Right lobe of liver (tissue), 6 donors: ENCODE data around the gene KCTD10. TPM values are rescaled to one million over a fixed set of nuclear protein-coding genes. Genes with fewer than 3 reads are reported as not detected.
A peak's percentile ranks its signal among the peaks of the same experiment; 100 is the strongest.

ENCODE experiments used
- ATAC-seq, 4 donors: fragments of 200-7000 bp; cut with Tn5 transposase; one replicate each; pipeline ENCODE4 v1.9.1; 2020; ENCODE audit warnings: mild to moderate bottlenecking in 4 of 4, moderate library complexity in 4 of 4
- DNase-seq, 3 donors: peaks; one replicate each; pipeline ENCODE4 v3.0.0-alpha.2; 2020
- H3K27ac ChIP-seq, 3 donors: fragments of 200-600 bp; one replicate each; pipeline ENCODE4 v1.8.0; 2022
- H3K27me3 ChIP-seq, 2 donors: fragments of 200-600 bp; one replicate each; pipeline ENCODE4 v1.8.0; 2022
- H3K36me3 ChIP-seq, 4 donors: fragments of 200-600 bp; sonication (generic) in 1 of 4; one replicate each; pipeline versions ENCODE4 v1.5.1 to v1.8.0; 2017 to 2022; ENCODE audit warnings: control low read depth in 1 of 4
- H3K4me1 ChIP-seq, 4 donors: fragments of 200-600 bp; sonication (generic) in 1 of 4; one replicate each; pipeline versions ENCODE4 v1.5.1 to v1.8.0; 2017 to 2022; ENCODE audit warnings: control low read depth in 1 of 4
- H3K4me3 ChIP-seq, 3 donors: fragments of 200-600 bp; one replicate each; pipeline ENCODE4 v1.8.0; 2022
- H3K9me3 ChIP-seq, 4 donors: fragments of 200-600 bp; sonication (generic) in 1 of 4; one replicate each; pipeline versions ENCODE4 v1.5.1 to v1.8.0; 2017 to 2022; ENCODE audit warnings: control low read depth in 1 of 4
- CTCF ChIP-seq, 4 donors: fragments of 200-600 bp in 3 of 4; fragments of 450-650 bp in 1 of 4; IDR thresholded peaks; one replicate each; pipeline versions ENCODE4 v1.5.1 to v1.8.0; 2016 to 2022; ENCODE audit warnings: antibody characterized with exemption in 4 of 4, mild to moderate bottlenecking in 2 of 4
- POLR2A ChIP-seq: fragments of 450-650 bp; IDR thresholded peaks from one replicate; pipeline ENCODE4 v1.6.1; 2017; ENCODE audit warnings: antibody characterized with exemption, mild to moderate bottlenecking
- WGBS: methylation state at CpG from one replicate; pipeline ENCODE4 v1.1.6; 2018; ENCODE audit warnings: low coverage, low lambda C conversion rate; ENCODE audit not compliant: insufficient coverage; ENCODE audit errors: missing lambda C conversion rate; 5-methylcytosine and 5-hydroxymethylcytosine counted together
- intact Hi-C, 2 donors: fragments of 100-400 bp; cut with DNase I; formaldehyde crosslinking; loops; one replicate each; pipeline versions ENCODE4 v1.11.2 to v1.14.1; 2022
- total RNA-seq, 6 experiments: library from RNA; depleted of rRNA in 2 of 6; stranded (reverse); fragments of >200 nt in 2 of 6; fragmentation: NEBNext Ultra II Directional in 3 of 6; extraction: Animal tissue kit (Norgen Biotek cat#: 25700) in 3 of 6; gene quantifications; one replicate each; pipeline versions ENCODE4 v1.1.0 to v1.2.4, GENCODE V29; 2016 to 2023
- donor health status: DM: no; HTN: yes; CAD: no.
- donor health status: DM: no; HTN: no; CAD: no.
- donor health status: DM: no; HTN: no; CAD: no.
- donor health status: DM: no; HTN: yes; CAD: no.
- donor health status: DM: no; HTN: yes; CAD: no.

KCTD10 gene
- total RNA-seq, 6 experiments from 2014 or later, result 5.8 to 20.2 (median 11.6) TPM

GRCh38 chr12:109428037-109428629 lies 49.0 kb downstream of the KCTD10 start:
- no peaks in the 10 kb centered on the region for H3K36me3 ChIP-seq
- 34% methylated on average over 5 of the region's 8 CpGs for WGBS
- no peak for TF ChIP-seq POLR2A
- peak; percentile 78 to 99 (median 99) for TF ChIP-seq CTCF (IDR thresholded peaks at IDR 0.05)

GRCh38 chr12:109423392-109423791 lies 53.7 kb downstream of the KCTD10 start:
- WGBS, result 78% methylated on average over 9 of the region's 9 CpGs
- H3K27ac ChIP-seq, result no peak overlapping the region
- intact Hi-C loops, result no loop called here
- DNase-seq (no peak), ATAC-seq (no peak)
- no peaks in the 10 kb centered on the region for H3K36me3 ChIP-seq
- H3K9me3 ChIP-seq, result no peaks in the 10 kb centered on the region
- no peak overlapping the region for H3K4me3 ChIP-seq
- no peaks in the 10 kb centered on the region for H3K27me3 ChIP-seq
- TF ChIP-seq POLR2A, result no peak
- no peak for TF ChIP-seq CTCF (IDR thresholded peaks at IDR 0.05)
- H3K4me1 ChIP-seq, result no peaks in the 10 kb centered on the region

More at GRCh38 chr12:109428037-109428629, 49.0 kb downstream of the KCTD10 start:
- Histone ChIP-seq H3K27ac (no peak overlapping the region), H3K4me1 (no peaks in the 10 kb centered on the region), H3K9me3 (no peaks in the 10 kb centered on the region), H3K27me3 (no peaks in the 10 kb centered on the region), H3K4me3 (no peak overlapping the region)
- ATAC-seq (peak; percentile 95 to 97 (median 96)), DNase-seq (peak; percentile 79 to 85 (median 82))
- intact Hi-C loops, result no loop called here

GRCh38 chr12:109422251-109422650 lies 54.8 kb downstream of the KCTD10 start:
- WGBS, result 39% methylated on average over 8 of the region's 10 CpGs
- intact Hi-C loops, result no loop called here

GRCh38 chr12:109421355-109422087 lies 55.6 kb downstream of the KCTD10 start:
- intact Hi-C loops, result no loop called here

More at GRCh38 chr12:109422251-109422650, 54.8 kb downstream of the KCTD10 start:
- ATAC-seq, result no peak
- H3K9me3 ChIP-seq, result no peaks in the 10 kb centered on the region
- TF ChIP-seq CTCF (IDR thresholded peaks at IDR 0.05) (no peak), POLR2A (no peak)
- no peaks in the 10 kb centered on the region for H3K4me1 ChIP-seq
- no peaks in the 10 kb centered on the region for H3K27me3 ChIP-seq
- H3K36me3 ChIP-seq, result no peaks in the 10 kb centered on the region
- DNase-seq, result no peak
- no peak overlapping the region for H3K27ac ChIP-seq
- no peak overlapping the region for H3K4me3 ChIP-seq

More at GRCh38 chr12:109421355-109422087, 55.6 kb downstream of the KCTD10 start:
- no peak overlapping the region for H3K27ac ChIP-seq
- no peak overlapping the region for H3K4me3 ChIP-seq
- ATAC-seq, result no peak
- no peaks in the 10 kb centered on the region for H3K4me1 ChIP-seq
- H3K9me3 ChIP-seq, result no peaks in the 10 kb centered on the region
- no peaks in the 10 kb centered on the region for H3K36me3 ChIP-seq
- no peak for TF ChIP-seq POLR2A
- no peak for TF ChIP-seq CTCF (IDR thresholded peaks at IDR 0.05)
- WGBS, result 77% methylated on average over 6 of the region's 8 CpGs
- no peaks in the 10 kb centered on the region for H3K27me3 ChIP-seq
- DNase-seq, result no peak
